Stimulated activated CD8-positive, alpha-beta memory T cell treated with anti-CD3 and anti-CD28 coated beads, Interleukin-4, amount 100 ng/mL, for 1 hour (primary cell): Measurements from ENCODE around the gene TMX1.
"Not testable (repeated sequence)": the region's sequence is repeated elsewhere in the genome, so short reads cannot be mapped to it uniquely, and the experiment has no call there.

Experiments
- DNase-seq, 2 donors: peaks; one replicate each; pipeline ENCODE4 v3.0.0-alpha.2; 2020; ENCODE audit warnings: low read depth in 2 of 2, low spot score in 1 of 2

TMX1 gene, protein sequence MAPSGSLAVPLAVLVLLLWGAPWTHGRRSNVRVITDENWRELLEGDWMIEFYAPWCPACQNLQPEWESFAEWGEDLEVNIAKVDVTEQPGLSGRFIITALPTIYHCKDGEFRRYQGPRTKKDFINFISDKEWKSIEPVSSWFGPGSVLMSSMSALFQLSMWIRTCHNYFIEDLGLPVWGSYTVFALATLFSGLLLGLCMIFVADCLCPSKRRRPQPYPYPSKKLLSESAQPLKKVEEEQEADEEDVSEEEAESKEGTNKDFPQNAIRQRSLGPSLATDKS

DNA sequence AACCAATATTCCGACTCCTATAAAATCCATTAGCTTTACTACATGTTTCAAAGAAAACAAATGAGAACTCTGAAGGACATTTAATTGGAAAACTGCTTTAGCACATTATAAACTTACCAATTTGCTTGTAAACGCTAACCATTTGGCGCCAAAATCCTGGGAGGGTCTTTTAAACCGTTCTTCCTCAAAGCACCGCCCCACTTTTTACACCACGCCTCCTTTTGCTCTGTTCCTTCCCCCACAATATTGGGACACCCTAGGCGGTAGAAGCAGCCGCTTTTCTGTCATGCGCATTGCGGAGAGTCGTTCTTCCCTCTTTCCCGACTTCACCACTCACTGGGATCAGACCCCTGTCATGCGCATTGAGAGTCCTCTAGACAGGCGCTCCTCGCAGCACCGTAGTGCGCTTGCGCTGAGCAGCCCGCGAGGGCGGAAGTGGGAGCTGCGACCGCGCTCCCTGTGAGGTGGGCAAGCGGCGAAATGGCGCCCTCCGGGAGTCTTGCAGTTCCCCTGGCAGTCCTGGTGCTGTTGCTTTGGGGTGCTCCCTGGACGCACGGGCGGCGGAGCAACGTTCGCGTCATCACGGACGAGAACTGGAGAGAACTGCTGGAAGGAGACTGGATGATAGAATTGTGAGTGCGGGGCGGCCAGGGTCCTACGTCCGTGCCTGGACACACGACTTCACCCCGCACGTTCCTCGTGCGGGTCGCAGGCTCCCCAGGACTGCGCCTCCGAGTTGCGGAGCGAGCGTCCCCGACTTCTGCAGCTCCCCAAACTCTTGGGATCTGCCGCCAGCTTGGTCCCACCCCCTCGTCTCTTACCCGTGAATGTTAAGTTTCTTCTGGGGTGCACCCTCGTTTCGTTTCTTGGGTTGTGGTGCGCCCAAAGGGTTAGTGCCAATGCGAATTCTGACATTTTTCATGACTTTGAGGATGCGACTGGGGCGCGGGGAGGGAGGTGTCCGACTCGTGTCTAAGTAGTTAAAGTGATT is at the start of gene TMX1:
TMX1 (plus strand) TSS at position 435 of the 991 bp plus-strand sequence; CDS start at position 481, 46 bp downstream.
- DNase-seq: peak; percentile 66 to 71

- DNase-seq: no peak
Observed at GRCh38 chr14:51201890-51202289, 38.2 kb upstream of the TMX1 start.

- no peak for DNase-seq
Observed at GRCh38 chr14:51202914-51203665, 37.0 kb upstream of the TMX1 start.

GRCh38 chr14:51203881-51204280 is 36.2 kb upstream of the TMX1 start:
- no peak for DNase-seq

DNA sequence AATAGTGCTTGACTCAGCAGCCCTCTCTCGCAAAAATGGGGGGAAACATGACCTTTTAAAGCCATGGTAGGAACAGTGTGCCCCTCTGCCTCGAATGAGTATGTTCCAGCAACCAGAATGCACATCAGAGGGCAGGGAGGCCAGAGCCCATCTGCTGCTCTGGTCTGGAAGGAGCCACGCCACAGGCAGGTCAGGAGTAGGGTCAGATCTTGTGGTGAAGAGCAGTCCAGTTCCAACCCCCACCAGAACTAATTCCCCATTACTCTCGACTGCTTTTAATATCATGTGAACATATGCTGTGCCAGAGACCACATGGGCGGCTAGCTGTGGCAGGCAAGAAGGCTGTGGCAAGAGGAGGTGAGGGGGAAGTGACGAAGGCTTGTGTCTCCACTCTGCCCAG is 34.6 kb upstream of the TMX1 start:
- no peak for DNase-seq

GRCh38 chr14:51206462-51206861 is 33.6 kb upstream of the TMX1 start:
- no peak for DNase-seq

DNA sequence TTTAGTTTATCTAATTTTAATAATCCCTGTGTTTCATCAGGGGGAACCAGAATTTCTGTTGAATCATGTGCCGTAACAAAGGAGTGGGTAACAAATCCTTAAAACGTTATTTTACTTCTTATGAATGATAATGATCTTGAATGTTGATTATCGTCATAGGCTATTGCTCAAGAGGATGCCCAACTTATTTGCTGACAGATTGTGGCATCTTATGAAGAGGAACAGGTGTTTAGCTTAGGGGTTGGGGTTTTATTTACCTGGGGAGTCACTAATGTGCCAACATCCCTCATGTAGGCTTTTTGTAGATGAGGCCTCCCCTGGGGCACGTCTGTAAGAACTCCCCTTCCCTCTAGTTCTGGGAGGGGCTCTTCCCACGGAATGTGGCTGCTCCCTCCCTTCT is 32.4 kb upstream of the TMX1 start:
- DNase-seq: no peak

GRCh38 chr14:51208982-51209381 is 31.1 kb upstream of the TMX1 start:
- DNase-seq: no peak

DNA sequence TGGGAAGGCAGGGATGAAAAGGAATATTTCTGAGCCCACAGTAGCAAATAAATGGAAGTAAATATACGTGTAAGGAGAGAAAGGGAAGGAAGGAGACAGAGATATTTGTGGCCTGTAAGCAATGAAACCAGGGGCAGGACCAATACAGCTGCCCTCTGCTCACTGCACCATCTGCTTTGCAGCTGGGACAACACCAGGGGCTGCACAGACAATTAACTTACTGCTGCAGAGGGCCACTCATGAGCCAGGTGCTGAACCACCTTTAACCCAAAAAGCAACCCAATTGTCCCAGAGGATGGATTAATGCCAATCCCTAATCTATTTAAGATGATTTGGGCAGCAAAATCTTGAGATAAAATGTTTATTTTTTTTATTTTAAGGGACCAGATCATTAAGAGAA is 30.6 kb upstream of the TMX1 start:
- no peak for DNase-seq

DNA sequence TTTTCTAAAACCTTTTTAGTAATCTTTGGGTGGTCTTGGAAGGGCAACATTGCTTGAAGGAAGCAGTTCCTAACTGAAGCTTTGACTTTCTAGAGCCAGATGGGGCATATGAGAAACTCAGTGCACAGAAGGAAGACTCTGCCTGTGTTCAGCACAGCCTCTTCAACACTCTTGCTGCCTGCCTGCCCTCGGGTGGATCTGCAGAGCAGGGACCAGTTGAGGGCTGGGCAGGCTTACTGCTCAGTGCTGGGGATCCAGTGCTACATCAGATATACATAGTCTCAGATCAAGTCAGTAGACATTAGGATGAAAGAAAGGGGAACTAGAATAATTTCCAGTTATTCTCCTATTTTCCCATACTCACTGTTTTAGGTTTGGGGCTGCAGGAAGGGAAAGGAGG is 29.5 kb upstream of the TMX1 start:
- DNase-seq: no peak

DNA sequence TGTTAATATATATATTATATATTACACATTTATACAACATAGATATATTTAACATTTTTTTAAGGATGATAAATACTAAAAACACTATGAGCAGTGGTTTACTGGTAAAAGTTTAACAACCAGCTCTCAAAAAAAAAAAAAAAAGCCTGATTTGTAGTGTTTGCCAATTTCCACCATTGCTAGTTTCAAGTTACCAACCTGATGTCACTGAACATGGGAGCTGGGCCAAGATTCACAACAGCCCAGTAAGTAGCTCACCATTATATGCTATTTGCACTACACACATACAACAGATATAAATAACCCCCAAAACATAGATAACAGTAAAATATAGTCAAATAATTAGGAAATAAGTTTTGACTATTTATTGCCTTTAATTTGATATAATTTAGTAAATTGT is 28.9 kb upstream of the TMX1 start:
- no peak for DNase-seq

DNA sequence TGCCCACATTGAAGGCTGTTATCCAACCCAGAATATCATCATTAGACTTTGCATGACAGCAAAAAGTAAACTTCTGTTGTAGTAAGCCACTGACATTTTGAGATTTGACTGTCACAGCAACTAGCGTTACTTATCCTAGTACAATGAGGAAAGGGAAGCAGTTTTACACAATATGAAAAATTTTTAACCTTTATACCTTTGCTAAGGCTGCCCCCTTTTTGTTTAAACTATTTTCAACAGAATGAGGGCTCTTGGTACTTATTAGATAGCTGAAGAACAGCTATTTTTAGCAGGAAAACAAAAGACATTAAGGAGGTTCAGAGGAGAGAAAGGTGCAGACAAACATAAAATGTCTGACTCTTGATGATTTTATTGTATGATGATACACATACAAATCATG is 23.4 kb upstream of the TMX1 start:
- DNase-seq: no peak

- no peak for DNase-seq
Observed at GRCh38 chr14:51219473-51220448, 20.3 kb upstream of the TMX1 start.

DNA sequence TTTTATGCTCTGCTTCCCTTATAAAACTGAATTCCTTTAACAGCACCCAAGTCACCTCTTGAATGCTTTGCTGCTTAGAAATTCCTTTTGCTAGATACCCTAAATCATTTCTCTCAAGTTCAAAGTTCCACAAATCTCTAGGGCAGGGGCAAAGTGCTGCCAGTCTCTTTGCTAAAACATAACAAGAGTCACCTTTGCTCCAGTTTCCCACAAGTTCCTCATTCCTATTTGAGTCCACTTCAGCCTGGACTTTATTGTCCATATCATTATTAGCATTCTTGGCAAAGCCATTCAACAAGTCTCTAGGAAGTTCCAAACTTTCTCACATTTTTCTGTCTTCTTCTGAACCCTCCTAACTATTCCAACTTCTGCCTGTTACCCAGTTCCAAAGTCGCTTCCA is 16.6 kb upstream of the TMX1 start:
- not testable (repeated sequence) for DNase-seq

- no peak for DNase-seq
Observed at GRCh38 chr14:51224551-51224950, 15.5 kb upstream of the TMX1 start.

DNA sequence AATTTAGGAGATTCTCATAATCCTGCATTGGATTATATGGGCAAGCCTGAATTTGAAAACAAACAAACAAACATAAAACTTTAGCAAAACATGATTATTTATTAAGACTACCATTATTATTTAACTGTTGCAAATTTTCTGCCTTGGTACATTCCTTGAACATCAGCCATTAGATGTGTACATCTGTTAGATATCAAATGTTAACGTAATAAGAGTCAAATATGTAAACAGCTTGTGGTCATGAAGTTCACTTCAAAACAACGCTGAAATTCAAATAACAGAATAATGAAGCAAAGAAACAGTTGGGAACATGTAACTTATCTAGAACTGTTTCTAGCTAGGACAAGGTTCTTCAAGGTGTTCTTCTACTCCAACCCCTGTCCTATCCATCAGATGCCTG is 14.3 kb upstream of the TMX1 start:
- DNase-seq: no peak

GRCh38 chr14:51228391-51228790 is 11.7 kb upstream of the TMX1 start:
- DNase-seq: no peak

- DNase-seq: no peak
Observed at GRCh38 chr14:51228890-51229289, 11.2 kb upstream of the TMX1 start.

GRCh38 chr14:51236314-51236713 is 3.7 kb upstream of the TMX1 start:
- no peak for DNase-seq

DNA sequence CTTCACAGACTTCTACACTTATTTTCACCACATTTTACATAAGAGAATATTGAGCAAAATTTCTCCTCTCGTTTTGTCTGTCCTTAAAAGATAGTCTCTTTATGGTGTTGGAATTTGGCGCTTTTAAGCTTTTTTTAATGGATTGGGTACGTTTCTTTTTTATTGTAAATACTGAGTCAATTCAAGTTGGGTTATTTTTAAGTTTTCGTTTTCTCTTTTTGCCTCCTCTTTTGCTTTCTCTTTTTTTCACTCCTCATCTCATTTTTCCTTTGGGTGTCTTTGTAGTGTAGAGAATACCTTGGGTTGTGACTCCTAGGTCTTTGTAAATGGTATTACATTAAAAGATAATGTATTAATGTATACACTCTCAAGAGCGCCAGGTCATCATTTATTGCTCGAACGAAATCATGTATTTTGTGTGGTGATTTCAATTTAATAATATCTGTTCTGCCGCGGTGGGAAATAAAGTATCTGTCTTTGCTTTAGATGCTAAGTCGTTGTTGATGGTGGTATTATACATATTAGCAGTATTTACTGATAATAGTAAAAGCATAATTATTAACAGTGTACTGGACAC is 845 bp downstream of the TMX1 start:
- DNase-seq: no peak
